A549 (cell line): Measurements from ENCODE around the gene ZNF264. TPM values are rescaled to one million over a fixed set of nuclear protein-coding genes. Genes with fewer than 3 reads are reported as not detected.

Experiments
- ATAC-seq, 2 experiments: fragments of 200-7000 bp in 1 of 2; fragments of >200 bp in 1 of 2; cut with Nextera tagmentation in 1 of 2; cut with Tn5 transposase in 1 of 2; 3 replicates each; pipeline versions ENCODE4 v1.8.0 to v1.9.1; 2018 to 2020; ENCODE audit warnings: mild to moderate bottlenecking in 1 of 2, moderate library complexity in 1 of 2
- CTCF ChIA-PET: fragments of 300-600 bp; sonication (Branson Sonifier 250); formaldehyde crosslinking; extraction: SDS; loops from one replicate; lab custom pipeline; 2021; ENCODE audit warnings: antibody characterized with exemption, inconsistent platforms; lab: Yijun Ruan, JAX
- POLR2A ChIA-PET: fragments of 350-600 bp; formaldehyde crosslinking; extraction: SDS; loops from one replicate; lab custom pipeline; 2021; ENCODE audit warnings: antibody characterized with exemption, inconsistent platforms; lab: Yijun Ruan, JAX
- DNase-seq, 2 experiments: peaks; one replicate each; pipeline versions ENCODE4 v3.0.0 to v3.0.0-alpha.2; 2011 to 2016; ENCODE audit warnings: low read depth in 1 of 2, low spot score in 1 of 2
- FAIRE-seq: peaks from 2 replicates; lab custom pipeline; 2011; peaks lifted over from hg19 to GRCh38; lab: Jason Lieb, UNC
- H3K27ac ChIP-seq, 2 experiments: fragments of >200 bp; sonication (Bioruptor Twin); formaldehyde crosslinking; 3 replicates each; pipeline ENCODE4 v1.5.1; 2016 to 2017
- H3K4me1 ChIP-seq: fragments of >200 bp; sonication (Bioruptor Twin); formaldehyde crosslinking; 3 replicates; pipeline ENCODE4 v1.6.1; 2016
- H3K4me2 ChIP-seq: fragments of >200 bp; sonication (Bioruptor Twin); formaldehyde crosslinking; 3 replicates; pipeline ENCODE4 v1.6.1; 2016
- H3K4me3 ChIP-seq: fragments of >200 bp; sonication (Bioruptor Twin); formaldehyde crosslinking; 3 replicates; pipeline ENCODE4 v1.5.1; 2016
- H3K9me3 ChIP-seq: fragments of >200 bp; sonication (Bioruptor Twin); formaldehyde crosslinking; 3 replicates; pipeline ENCODE4 v1.6.1; 2016
- ATOH8 ChIP-seq: fragments of 250-450 bp; sonication (Bioruptor Pico); IDR thresholded peaks from 2 replicates; pipeline ENCODE4 v1.5.0; 2020; ENCODE audit warnings: low read depth, mild to moderate bottlenecking, moderate library complexity
- CBX8 ChIP-seq: fragments of 200-600 bp; sonication (generic); IDR thresholded peaks from 2 replicates; pipeline ENCODE4 v1.6.1; 2016
- CHD2 ChIP-seq: fragments of 150-350 bp; IDR thresholded peaks from 2 replicates; pipeline ENCODE4 v1.6.1; 2014; ENCODE audit warnings: low read length; ENCODE audit not compliant: partially characterized antibody
- E2F6 ChIP-seq: IDR thresholded peaks from 2 replicates; pipeline ENCODE4 v1.6.1; 2012; ENCODE audit warnings: low read depth, borderline replicate concordance
- EHMT2 ChIP-seq: fragments of 200-600 bp; sonication (generic); IDR thresholded peaks from 2 replicates; pipeline ENCODE4 v1.6.1; 2016; ENCODE audit warnings: antibody characterized with exemption, low read depth, mild to moderate bottlenecking, moderate library complexity
- ESRRA ChIP-seq: fragments of 150-350 bp; IDR thresholded peaks from 2 replicates; pipeline ENCODE4 v1.6.1; 2014; ENCODE audit warnings: mild to moderate bottlenecking, low read length, borderline replicate concordance
- FOSB ChIP-seq: fragments of 250-450 bp; sonication (Bioruptor Pico); IDR thresholded peaks from 2 replicates; pipeline ENCODE4 v1.5.0; 2020; ENCODE audit warnings: mild to moderate bottlenecking, moderate library complexity
- FOSL2 ChIP-seq, 2 experiments: fragments of 450-650 bp in 1 of 2; fragments of >200 bp in 1 of 2; sonication (Bioruptor Twin) in 1 of 2; formaldehyde crosslinking; IDR thresholded peaks; 2 replicates each; pipeline versions ENCODE4 v1.5.0 to v1.6.1; 2016 to 2020; ENCODE audit warnings: mild to moderate bottlenecking in 1 of 2, moderate library complexity in 1 of 2
- GATA3 ChIP-seq: IDR thresholded peaks from 2 replicates; pipeline ENCODE4 v1.6.1; 2012; ENCODE audit warnings: borderline replicate concordance
- HDAC2 ChIP-seq: fragments of 200-600 bp; sonication (generic); IDR thresholded peaks from 2 replicates; pipeline ENCODE4 v1.6.1; 2016
- HOXB5 ChIP-seq: fragments of 250-450 bp; sonication (Bioruptor Pico); IDR thresholded peaks from 2 replicates; pipeline ENCODE4 v1.5.0; 2020; ENCODE audit warnings: mild to moderate bottlenecking, moderate library complexity
- KDM1A ChIP-seq: fragments of 200-600 bp; sonication (generic); IDR thresholded peaks from 2 replicates; pipeline ENCODE4 v1.6.1; 2016; ENCODE audit warnings: low read depth, mild to moderate bottlenecking
- KDM5A ChIP-seq: fragments of 200-600 bp; sonication (generic); IDR thresholded peaks from 2 replicates; pipeline ENCODE4 v1.6.1; 2016; ENCODE audit warnings: antibody characterized with exemption, mild to moderate bottlenecking
- MAFK ChIP-seq: fragments of 450-650 bp; IDR thresholded peaks from 2 replicates; pipeline ENCODE4 v1.6.1; 2014; ENCODE audit not compliant: partially characterized antibody
- MYC ChIP-seq: IDR thresholded peaks from 2 replicates; pipeline ENCODE4 v1.6.1; 2012; ENCODE audit warnings: mild to moderate bottlenecking, inconsistent platforms, low read length, improper control_type of control experiment, borderline replicate concordance
- NFE2L2 ChIP-seq: fragments of 150-350 bp; conservative IDR thresholded peaks from 2 replicates; pipeline ENCODE4 v1.6.1; 2014; ENCODE audit warnings: low read length
- NR3C1 ChIP-seq: fragments of >200 bp; sonication (Bioruptor Twin); formaldehyde crosslinking; IDR thresholded peaks from 3 replicates; pipeline ENCODE4 v1.6.1; 2017
- PHF8 ChIP-seq: fragments of 200-600 bp; sonication (generic); IDR thresholded peaks from 2 replicates; pipeline ENCODE4 v1.6.1; 2016; ENCODE audit warnings: low read depth, mild to moderate bottlenecking, antibody characterized with exemption, moderate library complexity, borderline replicate concordance
- POLR2A ChIP-seq: IDR thresholded peaks from 2 replicates; pipeline ENCODE4 v1.6.1; 2012; ENCODE audit warnings: mild to moderate bottlenecking, low read length
- POLR2AphosphoS2 ChIP-seq: conservative IDR thresholded peaks from 2 replicates; pipeline ENCODE4 v1.6.1; 2012; ENCODE audit warnings: low read length, improper control_type of control experiment, inconsistent platforms
- RARB ChIP-seq: fragments of 250-450 bp; sonication (Bioruptor Pico); IDR thresholded peaks from 2 replicates; pipeline ENCODE4 v1.8.0; 2021; ENCODE audit warnings: mild to moderate bottlenecking, moderate library complexity
- RFX5 ChIP-seq: fragments of 450-650 bp; IDR thresholded peaks from 2 replicates; pipeline ENCODE4 v1.7.1; 2014; ENCODE audit warnings: antibody characterized with exemption, mild to moderate bottlenecking, moderate library complexity
- RNF2 ChIP-seq: fragments of 200-600 bp; sonication (generic); IDR thresholded peaks from 2 replicates; pipeline ENCODE4 v1.6.1; 2016; ENCODE audit warnings: low read depth, mild to moderate bottlenecking, antibody characterized with exemption, moderate library complexity, borderline replicate concordance
- SMC3 ChIP-seq: fragments of >200 bp; sonication (Bioruptor Twin); formaldehyde crosslinking; IDR thresholded peaks from 3 replicates; pipeline ENCODE4 v1.6.1; 2018; ENCODE audit warnings: inconsistent platforms
- SREBF2 ChIP-seq: fragments of 450-650 bp; IDR thresholded peaks from 2 replicates; pipeline ENCODE4 v1.6.1; 2014; ENCODE audit warnings: mild to moderate bottlenecking, moderate library complexity
- TFCP2L1 ChIP-seq: fragments of 250-450 bp; sonication (Bioruptor Pico); IDR thresholded peaks from 2 replicates; pipeline ENCODE4 v1.5.0; 2021; ENCODE audit warnings: mild to moderate bottlenecking
- USF2 ChIP-seq: fragments of 450-650 bp; IDR thresholded peaks from 2 replicates; pipeline ENCODE4 v1.6.1; 2014; ENCODE audit warnings: antibody characterized with exemption
- ZC3H11A ChIP-seq: fragments of 450-650 bp; IDR thresholded peaks from 2 replicates; pipeline ENCODE4 v1.6.1; 2014; ENCODE audit warnings: antibody characterized with exemption, mild to moderate bottlenecking
- ZNF302 ChIP-seq: fragments of 250-450 bp; sonication (Bioruptor Pico); IDR thresholded peaks from 2 replicates; pipeline ENCODE4 v1.9.0; 2021; ENCODE audit warnings: inconsistent platforms, mild to moderate bottlenecking, moderate library complexity
- WGBS: methylation state at CpG from one replicate; pipeline ENCODE4 v1.1.6; 2017; ENCODE audit errors: missing lambda C conversion rate; 5-methylcytosine and 5-hydroxymethylcytosine counted together
- polyA plus RNA-seq, 4 experiments: library from polyadenylated mRNA; depleted of rRNA in 3 of 4; stranded (reverse); fragments of >200 nt; fragmentation: RNase III in 1 of 4; extraction: RNeasy Plus Mini Kit Qiagen cat#74134 plus additional on column Dnase treatment in 1 of 4; gene quantifications; 2 replicates in 3 of 4; 3 replicates in 1 of 4; pipeline ENCODE4 v1.2.3, GENCODE V29; 2011 to 2017

ZNF264 gene
- polyA plus RNA-seq, 2 of the 4 experiments (the other 2 are of a cell fraction), result 3.4 to 9.1 TPM

GRCh38 chr19:57241176-57241575 lies 49.9 kb downstream of the ZNF264 start:
- peak in 1 of 2 experiments; percentile 9 for DNase-seq
- FAIRE-seq, result no peak
- no peak for TF ChIP-seq MAFK
- no peak for TF ChIP-seq SREBF2
- no peak for TF ChIP-seq TFCP2L1 (CRISPR knock-in tag)
- no peak for TF ChIP-seq POLR2A
- TF ChIP-seq RNF2, result no peak
- TF ChIP-seq FOSL2 (IDR thresholded peaks at IDR 0.05), result no peak
- no peak for TF ChIP-seq FOSL2 (CRISPR knock-in tag; IDR thresholded peaks at IDR 0.05)
- no peak for TF ChIP-seq KDM5A
- no peak for TF ChIP-seq HDAC2
- no peak for TF ChIP-seq POLR2AphosphoS2
- no peak for TF ChIP-seq E2F6
- no peak for TF ChIP-seq NFE2L2
- no peak for TF ChIP-seq NR3C1
- no peak for TF ChIP-seq RARB (CRISPR knock-in tag)
- 46% methylated on average over 7 of the region's 7 CpGs for WGBS
- CTCF ChIA-PET, result interaction anchor here (0.7 kb wide), 1 partner anchor 49 kb away, joined by 3 read pairs; no protein-coding TSS in a partner anchor
- peak in 1 of 2 experiments; percentile 8; a peak in 3 of 6 replicates for ATAC-seq
- Histone ChIP-seq H3K27ac (peak overlapping the region; percentile 86 to 97), H3K4me3 (peak overlapping the region; percentile 86), H3K4me2 (peak overlapping the region; percentile 79), H3K9me3 (peaks cover 46% of the 10 kb centered on the region), H3K4me1 (0 out of 3 replicates have a peak, but pooled peaks cover 8% of the 10 kb centered on the region)
- POLR2A ChIA-PET, result no interaction called here

- ChIA-PET CTCF (interaction anchor here (0.6 kb wide), 1 partner anchor 13 kb away, joined by 3 read pairs; no protein-coding TSS in a partner anchor), POLR2A (no interaction called here)
- no peak for ATAC-seq
- 0 out of 3 replicates have a peak, but pooled peaks cover 8% of the 10 kb centered on the region for H3K4me1 ChIP-seq
- no peak overlapping the region for H3K4me2 ChIP-seq
- H3K4me3 ChIP-seq, result no peak overlapping the region
- 91% methylated on average over 5 of the region's 5 CpGs for whole genome bisulfite sequencing
- FAIRE-seq, result no peak
- no peak for DNase-seq
- no peak overlapping the region for H3K27ac ChIP-seq
- H3K9me3 ChIP-seq, result peaks cover 50% of the 10 kb centered on the region
- no peak for TF ChIP-seq HOXB5 (CRISPR knock-in tag)
- no peak for TF ChIP-seq MYC
- no peak for TF ChIP-seq EHMT2
- no peak for TF ChIP-seq RARB (CRISPR knock-in tag)
- TF ChIP-seq RFX5, result no peak
- TF ChIP-seq POLR2A, result no peak
- no peak for TF ChIP-seq HDAC2
- TF ChIP-seq PHF8, result no peak
- TF ChIP-seq ESRRA, result no peak
- no peak for TF ChIP-seq FOSB
- TF ChIP-seq NFE2L2, result no peak
Observed at GRCh38 chr19:57242821-57243220, 51.5 kb downstream of the ZNF264 start.

- 0 out of 3 replicates have a peak, but pooled peaks cover 8% of the 10 kb centered on the region for H3K4me1 ChIP-seq
- POLR2A ChIA-PET, result no interaction called here
- ATAC-seq (no peak), FAIRE-seq (no peak), DNase-seq (no peak)
- peaks cover 48% of the 10 kb centered on the region for H3K9me3 ChIP-seq
- H3K4me2 ChIP-seq, result no peak overlapping the region
- CTCF ChIA-PET, result interaction anchor here (0.8 to 1.6 kb wide), 2 partner anchors 16 to 43 kb away, joined by 3 read pairs; no protein-coding TSS in a partner anchor
- TF ChIP-seq ZC3H11A, result no peak
- TF ChIP-seq SREBF2, result no peak
- no peak for TF ChIP-seq HOXB5 (CRISPR knock-in tag)
- no peak for TF ChIP-seq RNF2
- TF ChIP-seq USF2, result no peak
- no peak for TF ChIP-seq SMC3
- no peak for TF ChIP-seq CBX8
- TF ChIP-seq GATA3, result no peak
- TF ChIP-seq ZNF302 (CRISPR knock-in tag), result no peak
- TF ChIP-seq NFE2L2, result no peak
- TF ChIP-seq ATOH8 (CRISPR knock-in tag), result no peak
- no peak for TF ChIP-seq KDM1A
- no peak for TF ChIP-seq CHD2
- no peak overlapping the region for H3K4me3 ChIP-seq
- WGBS, result 83% methylated on average over 5 of the region's 5 CpGs
- no peak overlapping the region for H3K27ac ChIP-seq
Observed at GRCh38 chr19:57244513-57244912, 53.2 kb downstream of the ZNF264 start.
